GM12878 (cell line): ENCODE results near the gene NTN3. TPM values are rescaled to one million over a fixed set of nuclear protein-coding genes. Genes with fewer than 3 reads are reported as not detected.

ENCODE experiments used
- ATAC-seq: fragments of 200-7000 bp; cut with Tn5 transposase; 3 replicates; pipeline ENCODE4 v1.9.1; 2020; ENCODE audit warnings: mild to moderate bottlenecking, moderate library complexity
- BruUV-seq: library from RNA; stranded (reverse); fragments of 400-500 nt; replicated peaks from 2 replicates; lab custom pipeline; 2021; lab: Mats Ljungman, UMichigan
- CTCF ChIA-PET: fragments of 300-600 bp; sonication (Branson Sonifier 250); formaldehyde crosslinking; extraction: SDS; loops from one replicate; lab custom pipeline; 2021; ENCODE audit warnings: inconsistent platforms; lab: Yijun Ruan, JAX
- POLR2A ChIA-PET: fragments of 350-600 bp; formaldehyde crosslinking; extraction: SDS; loops from one replicate; lab custom pipeline; 2021; ENCODE audit warnings: inconsistent platforms; lab: Charles Lee
- RAD21 ChIA-PET: fragments of 300-600 bp; sonication (Branson Sonifier 250); formaldehyde crosslinking; loops from one replicate; lab custom pipeline; 2023; ENCODE audit warnings: antibody characterized with exemption; ENCODE audit not compliant: unreplicated experiment; lab: Charles Lee
- SMC1A ChIA-PET: fragments of 300-600 bp; sonication (Branson Sonifier 250); formaldehyde crosslinking; loops from one replicate; lab custom pipeline; 2023; ENCODE audit not compliant: unreplicated experiment, uncharacterized antibody; lab: Charles Lee
- DNase-seq: peaks from one replicate; pipeline ENCODE4 v3.0.0-alpha.2; 2011; ENCODE audit warnings: low read depth, low spot score
- FAIRE-seq: peaks from 3 replicates; lab custom pipeline; 2011; peaks lifted over from hg19 to GRCh38; lab: Jason Lieb, UNC
- H2AFZ ChIP-seq: 2 replicates; pipeline ENCODE4 v1.6.0; 2011; ENCODE audit warnings: low read depth, low read length, control low read depth; ENCODE audit not compliant: control insufficient read depth
- H3K27ac ChIP-seq: 2 replicates; pipeline ENCODE4 v1.5.1; 2011; ENCODE audit warnings: control low read depth; ENCODE audit not compliant: control insufficient read depth, insufficient read depth
- H3K27me3 ChIP-seq, 2 experiments: replicated peaks in 1 of 2; 2 replicates each; pipeline versions ENCODE4 v1.6.0 to v1.6.1; 2011; ENCODE audit warnings: low read length in 1 of 2; ENCODE audit not compliant: control insufficient read depth in 2 of 2, insufficient read depth in 2 of 2
- H3K36me3 ChIP-seq, 2 experiments: 2 replicates each; pipeline ENCODE4 v1.5.1; 2011; ENCODE audit warnings: low read length in 1 of 2; ENCODE audit not compliant: control insufficient read depth in 2 of 2, insufficient read depth in 2 of 2
- H3K4me1 ChIP-seq: 2 replicates; pipeline ENCODE4 v1.6.1; 2011; ENCODE audit warnings: mild to moderate bottlenecking, low read length, moderate library complexity, mixed read lengths; ENCODE audit not compliant: control insufficient read depth, insufficient read depth
- H3K4me2 ChIP-seq: 2 replicates; pipeline ENCODE4 v1.6.0; 2011; ENCODE audit warnings: control low read depth; ENCODE audit not compliant: control insufficient read depth, insufficient read depth
- H3K4me3 ChIP-seq: fragments of 200-600 bp; sonication (generic); 2 replicates; pipeline ENCODE4 v1.5.1; 2016
- H3K79me2 ChIP-seq: 2 replicates; pipeline ENCODE4 v1.6.0; 2011; ENCODE audit warnings: low read length; ENCODE audit not compliant: control insufficient read depth, insufficient read depth
- H3K9ac ChIP-seq: 2 replicates; pipeline ENCODE4 v1.8.0; 2011; ENCODE audit warnings: low read length, control low read depth, mixed read lengths; ENCODE audit not compliant: control insufficient read depth, insufficient read depth
- H3K9me3 ChIP-seq: replicated peaks from 3 replicates; pipeline ENCODE4 v1.5.1; 2011; ENCODE audit warnings: mild to moderate bottlenecking, low read length; ENCODE audit not compliant: control insufficient read depth, insufficient read depth
- H4K20me1 ChIP-seq: 2 replicates; pipeline ENCODE4 v1.6.0; 2011; ENCODE audit not compliant: control insufficient read depth, insufficient read depth
- FOS ChIP-seq: IDR thresholded peaks from 3 replicates; pipeline ENCODE4 v1.6.1; 2011; ENCODE audit warnings: borderline replicate concordance; ENCODE audit not compliant: insufficient read length; ENCODE audit errors: extremely low read depth
- FOXM1 ChIP-seq: IDR thresholded peaks from 2 replicates; pipeline ENCODE4 v1.6.1; 2012; ENCODE audit warnings: low read depth, mild to moderate bottlenecking, inconsistent platforms, low read length, moderate library complexity
- HDGF ChIP-seq: fragments of 450-650 bp; IDR thresholded peaks from 2 replicates; pipeline ENCODE4 v1.6.1; 2016; ENCODE audit warnings: antibody characterized with exemption
- KDM1A ChIP-seq: fragments of 200-600 bp; sonication (generic); IDR thresholded peaks from 2 replicates; pipeline ENCODE4 v1.6.1; 2016; ENCODE audit warnings: borderline replicate concordance
- MYB ChIP-seq: fragments of 150-350 bp; IDR thresholded peaks from 2 replicates; pipeline ENCODE4 v1.6.1; 2014; ENCODE audit warnings: mild to moderate bottlenecking, low read depth, low read length, borderline replicate concordance
- RB1 ChIP-seq: fragments of 450-650 bp; formaldehyde crosslinking; IDR thresholded peaks from 2 replicates; pipeline ENCODE4 v1.6.1; 2017; ENCODE audit warnings: mild to moderate bottlenecking, borderline replicate concordance
- RCOR1 ChIP-seq: conservative IDR thresholded peaks from 2 replicates; pipeline ENCODE4 v1.6.1; 2012; ENCODE audit warnings: low read depth, low read length, improper control_type of control experiment
- ZBTB33 ChIP-seq: fragments of 450-650 bp; IDR thresholded peaks from 2 replicates; pipeline ENCODE4 v1.6.1; 2017; ENCODE audit warnings: mild to moderate bottlenecking
- ZNF207 ChIP-seq: fragments of 450-650 bp; IDR thresholded peaks from 2 replicates; pipeline ENCODE4 v1.6.1; 2014; ENCODE audit warnings: antibody characterized with exemption, mild to moderate bottlenecking, borderline replicate concordance
- ZNF217 ChIP-seq: fragments of 450-650 bp; IDR thresholded peaks from 2 replicates; pipeline ENCODE4 v1.6.1; 2017; ENCODE audit warnings: antibody characterized with exemption, mild to moderate bottlenecking
- ZNF622 ChIP-seq: fragments of 450-650 bp; IDR thresholded peaks from 2 replicates; pipeline ENCODE4 v1.6.1; 2017; ENCODE audit warnings: mild to moderate bottlenecking, inconsistent platforms
- WGBS: methylation state at CpG from one replicate; pipeline ENCODE4 v1.1.6; 2016; ENCODE audit warnings: low lambda C conversion rate; ENCODE audit not compliant: insufficient replicate concordance, insufficient coverage; ENCODE audit errors: missing lambda C conversion rate; 5-methylcytosine and 5-hydroxymethylcytosine counted together
- in situ Hi-C: fragments of 300-500 bp; cut with MboI; formaldehyde crosslinking; loops from 9 replicates; pipeline ENCODE4 v1.14.3; 2018; ENCODE audit warnings: mixed read lengths
- intact Hi-C: fragments of 100-400 bp; cut with micrococcal nuclease; formaldehyde crosslinking; loops from one replicate; pipeline ENCODE4 v1.14.2; 2022; ENCODE audit not compliant: unreplicated experiment
- polyA plus RNA-seq, 11 experiments: library from polyadenylated mRNA; depleted of rRNA in 4 of 11; unstranded in 6 of 11; stranded (reverse) in 5 of 11; fragments of >200 nt; fragmentation: Nextera tagmentation in 4 of 11; fragmentation: Illumina TruSeq in 1 of 11; extraction: Ambion mirVana in 4 of 11; extraction: Trizol in 1 of 11; gene quantifications; 1 replicate in 1 of 11; 2 replicates in 10 of 11; pipeline versions ENCODE4 v1.2.1 to v1.2.3, GENCODE V29; 2011 to 2016; ENCODE audit warnings: inconsistent platforms in 2 of 11, missing spikeins in 2 of 11, low read depth in 1 of 11
- total RNA-seq, 4 experiments: library from RNA; depleted of rRNA in 3 of 4; stranded (reverse); fragments of >200 nt in 3 of 4; fragmentation: Illumina TruSeq in 1 of 4; extraction: Trizol in 1 of 4; gene quantifications; 2 replicates each; pipeline versions ENCODE4 v1.2.1 to v1.2.3, GENCODE V29; 2013 to 2021

Gene NTN3
- total and polyA plus RNA-seq, 10 of the 15 experiments (the other 5 are each of a cell fraction or from before 2014, with no cell fraction given), result 0.04 TPM; not detected in 9

DNA sequence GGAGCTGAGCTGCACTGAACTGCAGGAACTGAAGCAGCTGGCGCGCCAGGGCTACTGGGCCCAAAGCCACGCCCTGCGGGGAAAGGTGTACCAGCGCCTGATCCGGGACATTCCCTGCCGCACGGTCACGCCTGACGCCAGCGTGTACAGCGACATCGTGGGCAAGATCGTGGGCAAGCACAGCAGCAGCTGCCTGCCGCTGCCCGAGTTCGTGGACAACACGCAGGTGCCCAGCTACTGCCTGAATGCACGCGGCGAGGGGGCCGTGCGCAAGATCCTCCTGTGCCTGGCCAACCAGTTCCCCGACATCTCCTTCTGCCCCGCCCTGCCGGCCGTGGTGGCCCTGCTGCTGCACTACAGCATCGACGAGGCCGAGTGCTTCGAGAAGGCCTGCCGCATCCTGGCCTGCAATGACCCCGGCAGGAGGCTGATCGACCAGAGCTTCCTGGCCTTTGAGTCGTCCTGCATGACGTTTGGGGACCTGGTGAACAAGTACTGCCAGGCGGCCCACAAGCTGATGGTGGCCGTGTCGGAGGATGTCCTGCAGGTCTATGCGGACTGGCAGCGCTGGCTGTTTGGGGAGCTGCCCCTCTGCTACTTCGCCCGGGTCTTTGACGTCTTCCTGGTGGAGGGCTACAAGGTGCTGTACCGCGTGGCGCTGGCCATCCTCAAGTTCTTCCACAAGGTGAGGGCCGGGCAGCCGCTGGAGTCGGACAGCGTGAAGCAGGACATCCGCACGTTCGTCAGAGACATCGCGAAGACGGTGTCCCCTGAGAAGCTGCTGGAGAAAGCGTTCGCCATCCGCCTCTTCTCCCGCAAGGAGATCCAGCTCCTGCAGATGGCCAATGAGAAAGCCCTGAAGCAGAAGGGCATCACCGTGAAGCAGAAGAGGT is 25.4 kb downstream of the NTN3 start:
- BruUV-seq, result no TSS peak
- CTCF ChIA-PET, result no interaction called here
- Histone ChIP-seq H3K4me3 (no peak overlapping the region), H3K36me3 (peaks cover 0 to 11% of the 10 kb centered on the region in 2 experiments; a peak in 2 of 4 replicates), H3K4me1 (no peaks in the 10 kb centered on the region), H2AFZ (no peak overlapping the region), H3K79me2 (no peaks in the 10 kb centered on the region), H3K9ac (no peak overlapping the region), H3K9me3 (no peaks in the 10 kb centered on the region), H3K27ac (no peak overlapping the region), H3K4me2 (no peak overlapping the region), H4K20me1 (no peaks in the 10 kb centered on the region), H3K27me3 (no peaks in the 10 kb centered on the region)
- TF ChIP-seq RB1 (no peak), FOXM1 (no peak), KDM1A (no peak), HDGF (no peak), ZBTB33 (no peak), RCOR1 (no peak), ZNF217 (no peak), FOS (no peak), MYB (no peak), ZNF622 (no peak), ZNF207 (no peak)
- no peak for DNase-seq
- SMC1A ChIA-PET, result no interaction called here
- FAIRE-seq, result no peak
- in situ Hi-C loops (loop anchor here (5.0 to 10.0 kb wide), 2 partner anchors 159 to 482 kb away; partner anchors contain the start of gene NPW), intact Hi-C loops (no loop called here)
- POLR2A ChIA-PET, result interaction anchor here (1.3 kb wide), 1 partner anchor 9 kb away, joined by 5 read pairs; no protein-coding TSS in a partner anchor
- WGBS, result 94% methylated on average over 53 of the region's 62 CpGs
- RAD21 ChIA-PET, result no interaction called here
- no peak for ATAC-seq
